K562 (cell line): ENCODE measurements around the gene ABR. TPM values are rescaled to one million over a fixed set of nuclear protein-coding genes. Genes with fewer than 3 reads are reported as not detected.

ENCODE experiments used
- ATAC-seq: fragments of 200-7000 bp; cut with Tn5 transposase; 3 replicates; pipeline ENCODE4 v1.9.1; 2020; ENCODE audit warnings: moderate library complexity
- BruUV-seq: library from RNA; stranded (reverse); fragments of 400-500 nt; replicated peaks from 2 replicates; lab custom pipeline; 2021; lab: Mats Ljungman, UMichigan
- CTCF ChIA-PET: fragments of 300-600 bp; formaldehyde crosslinking; extraction: SDS; loops from one replicate; lab custom pipeline; 2021; ENCODE audit warnings: low intra/inter-chr PET ratio; lab: Yijun Ruan, JAX
- POLR2A ChIA-PET: fragments of 300-600, 350-650 bp; sonication (Branson Sonifier 250); formaldehyde crosslinking; extraction: SDS; loops from one replicate; lab custom pipeline; 2021; ENCODE audit warnings: antibody characterized with exemption, inconsistent platforms; lab: Yijun Ruan, JAX
- DNase-seq, 4 experiments: peaks; one replicate each; pipeline versions ENCODE4 v3.0.0 to v3.0.0-alpha.2; 2011 to 2018; ENCODE audit warnings: low spot score in 3 of 4, mixed read lengths in 3 of 4; ENCODE audit errors: extremely low read depth in 1 of 4
- FAIRE-seq: peaks from 2 replicates; lab custom pipeline; 2011; peaks lifted over from hg19 to GRCh38; lab: Jason Lieb, UNC
- H2AFZ ChIP-seq: 2 replicates; pipeline ENCODE4 v1.6.0; 2011; ENCODE audit warnings: low read depth, low read length, control low read depth, inconsistent platforms
- H3K27ac ChIP-seq: fragments of 200-600 bp; 3 replicates; pipeline ENCODE4 v1.8.0; 2011; ENCODE audit warnings: low read depth, mild to moderate bottlenecking, control low read depth, inconsistent platforms, low read length, moderate library complexity, mixed read lengths; ENCODE audit errors: extremely low read depth
- H3K27me3 ChIP-seq, 2 experiments: fragments of 300-600 bp in 1 of 2; 2 replicates in 1 of 2; 3 replicates in 1 of 2; pipeline versions ENCODE4 v1.6.0 to v1.8.0; 2011; ENCODE audit warnings: inconsistent platforms in 2 of 2, low read length in 2 of 2, mild to moderate bottlenecking in 1 of 2, mixed read lengths in 1 of 2, moderate library complexity in 1 of 2; ENCODE audit not compliant: control insufficient read depth in 2 of 2, insufficient read depth in 2 of 2
- H3K36me3 ChIP-seq: fragments of 300-600 bp; 3 replicates; pipeline ENCODE4 v1.8.0; 2011; ENCODE audit warnings: mild to moderate bottlenecking, low read length, inconsistent platforms; ENCODE audit not compliant: control insufficient read depth, insufficient read depth
- H3K4me1 ChIP-seq, 2 experiments: fragments of 200-600 bp in 1 of 2; replicated peaks in 1 of 2; 2 replicates in 1 of 2; 3 replicates in 1 of 2; pipeline versions ENCODE4 v1.5.1 to v1.8.0; 2011; ENCODE audit warnings: inconsistent platforms in 2 of 2, low read length in 2 of 2, mild to moderate bottlenecking in 1 of 2, mixed read lengths in 1 of 2, moderate library complexity in 1 of 2; ENCODE audit not compliant: control insufficient read depth in 2 of 2, insufficient read depth in 2 of 2
- H3K4me2 ChIP-seq: 2 replicates; pipeline ENCODE4 v1.6.1; 2011; ENCODE audit warnings: low read length, control low read depth, inconsistent platforms, mixed read lengths; ENCODE audit not compliant: insufficient read depth
- H3K4me3 ChIP-seq: fragments of 200-600 bp; sonication (generic), shearing (Covaris generic); 2 replicates; pipeline ENCODE4 v1.5.1; 2016; ENCODE audit warnings: control low read depth, inconsistent platforms
- H3K79me2 ChIP-seq: fragments of 200-600 bp; 3 replicates; pipeline ENCODE4 v1.8.0; 2011; ENCODE audit warnings: low read length, inconsistent platforms; ENCODE audit not compliant: control insufficient read depth, insufficient read depth
- H3K9ac ChIP-seq, 2 experiments: 2 replicates each; pipeline versions ENCODE4 v1.6.0 to v1.6.1; 2011; ENCODE audit warnings: low read depth in 2 of 2, low read length in 2 of 2, control low read depth in 1 of 2, inconsistent platforms in 1 of 2, mild to moderate bottlenecking in 1 of 2, mixed read lengths in 1 of 2; ENCODE audit not compliant: insufficient read depth in 1 of 2
- H3K9me1 ChIP-seq: one replicate; pipeline ENCODE4 v1.6.0; 2011; ENCODE audit warnings: inconsistent platforms, mild to moderate bottlenecking, low read length, moderate library complexity; ENCODE audit not compliant: control insufficient read depth, insufficient read depth
- H3K9me3 ChIP-seq: replicated peaks from 2 replicates; pipeline ENCODE4 v1.5.1; 2011; ENCODE audit warnings: low read depth, low read length, inconsistent platforms; ENCODE audit not compliant: control insufficient read depth, insufficient read depth
- H4K20me1 ChIP-seq: replicated peaks from 2 replicates; pipeline ENCODE4 v1.6.1; 2011; ENCODE audit warnings: low read length, inconsistent platforms, mixed read lengths; ENCODE audit not compliant: control insufficient read depth, insufficient read depth
- HNRNPH1 ChIP-seq: fragments of 200-400 bp; formaldehyde crosslinking; optimal IDR thresholded peaks from 2 replicates; pipeline ENCODE3; 2017; ENCODE audit warnings: low read depth, mild to moderate bottlenecking, low read length, moderate library complexity
- KLF13 ChIP-seq: fragments of 450-650 bp; IDR thresholded peaks from 2 replicates; pipeline ENCODE4 v1.6.1; 2016; ENCODE audit warnings: missing genetic modification characterization, low read depth, mild to moderate bottlenecking, missing compliant biosample characterization, moderate library complexity, borderline replicate concordance
- KLF6 ChIP-seq: fragments of 250-450 bp; sonication (Bioruptor Pico); IDR thresholded peaks from 2 replicates; pipeline ENCODE4 v1.4.0; 2020; ENCODE audit warnings: mild to moderate bottlenecking, moderate library complexity, borderline replicate concordance
- MBD2 ChIP-seq: sonication (generic); IDR thresholded peaks from 2 replicates; pipeline ENCODE4 v1.6.1; 2016; ENCODE audit warnings: low read depth, borderline replicate concordance
- NCOA1 ChIP-seq: fragments of 450-650 bp; IDR thresholded peaks from 2 replicates; pipeline ENCODE4 v1.6.1; 2016; ENCODE audit warnings: low read depth
- NONO ChIP-seq, 2 experiments: fragments of 200-400 bp in 1 of 2; fragments of 450-650 bp in 1 of 2; formaldehyde crosslinking in 1 of 2; IDR thresholded peaks; 2 replicates each; pipeline ENCODE4 v1.6.1; 2017; ENCODE audit warnings: low read depth in 2 of 2, mild to moderate bottlenecking in 2 of 2, moderate library complexity in 2 of 2, low read length in 1 of 2
- NR2F6 ChIP-seq: fragments of 450-650 bp; formaldehyde crosslinking; IDR thresholded peaks from 2 replicates; pipeline ENCODE4 v1.4.0; 2020; ENCODE audit warnings: mild to moderate bottlenecking
- POLR3A ChIP-seq: IDR thresholded peaks from 2 replicates; pipeline ENCODE4 v1.6.1; 2011; ENCODE audit warnings: borderline replicate concordance, mild to moderate bottlenecking, moderate library complexity; ENCODE audit not compliant: insufficient read length, insufficient read depth; ENCODE audit errors: extremely low read depth
- ZNF445 ChIP-seq: fragments of 250-450 bp; sonication (Bioruptor Pico); IDR thresholded peaks from 2 replicates; pipeline ENCODE4 v1.4.0; 2020; ENCODE audit warnings: low read depth, mild to moderate bottlenecking, moderate library complexity
- ZNF589 ChIP-seq: fragments of 200-800 bp; sonication (Bioruptor generic); IDR thresholded peaks from 2 replicates; pipeline ENCODE4 v1.6.1; 2016; ENCODE audit warnings: low read depth, missing genetic modification characterization, missing compliant biosample characterization
- WGBS: fragments of 100-300 bp; shearing (Covaris generic); methylation state at CpG from one replicate; pipeline ENCODE4 v1.1.6; 2016; ENCODE audit warnings: low coverage, mixed read lengths; ENCODE audit not compliant: insufficient coverage; ENCODE audit errors: missing lambda C conversion rate; 5-methylcytosine and 5-hydroxymethylcytosine counted together
- in situ Hi-C: fragments of 300-500 bp; cut with MboI; formaldehyde crosslinking; loops from 4 replicates; pipeline ENCODE4 v1.15.0; 2018; ENCODE audit warnings: inconsistent platforms, mixed read lengths
- intact Hi-C: fragments of 100-400 bp; cut with micrococcal nuclease; formaldehyde crosslinking; loops from 2 replicates; pipeline ENCODE4 v1.14.2; 2022
- polyA plus RNA-seq, 8 experiments: library from polyadenylated mRNA; depleted of rRNA in 4 of 8; stranded (reverse) in 5 of 8; unstranded in 3 of 8; fragments of >200 nt; fragmentation: Nextera tagmentation in 2 of 8; fragmentation: Illumina TruSeq in 1 of 8; extraction: Ambion mirVana in 2 of 8; extraction: Trizol in 1 of 8; gene quantifications; 2 replicates each; pipeline versions ENCODE4 v1.2.1 to v1.2.3, GENCODE V29; 2011 to 2014; ENCODE audit warnings: inconsistent platforms in 1 of 8, missing spikeins in 1 of 8
- total RNA-seq, 7 experiments: library from RNA; depleted of rRNA in 6 of 7; stranded (reverse); fragments of >200 nt in 6 of 7; fragmentation: Illumina TruSeq in 2 of 7; extraction: Trizol in 2 of 7; gene quantifications; 2 replicates each; pipeline versions ENCODE4 v1.2.1 to v1.2.3, GENCODE V29; 2011 to 2021; ENCODE audit warnings: low replicate concordance in 1 of 7
- TF ChIP-seq, protein P1 (sequence below): fragments of 250-450 bp; sonication (Bioruptor Pico); IDR thresholded peaks from 2 replicates; pipeline ENCODE4 v1.4.0; 2020

Gene ABR
- total and polyA plus RNA-seq, 9 of the 15 experiments (the other 6 are each of a cell fraction or from before 2014, with no cell fraction given), result 0.07 to 1.6 (median 0.37) TPM; not detected in 1

- H3K4me2 ChIP-seq, result no peak overlapping the region
- no peak overlapping the region for H3K4me3 ChIP-seq
- CTCF ChIA-PET, result no interaction called here
- no peaks in the 10 kb centered on the region for H3K9me3 ChIP-seq
- ATAC-seq (no peak), DNase-seq (no peak), FAIRE-seq (no peak)
- in situ Hi-C loops, result no loop called here
- no peak overlapping the region for H3K9ac ChIP-seq
- H3K4me1 ChIP-seq, result peaks cover 4 to 30% of the 10 kb centered on the region in 2 experiments; a peak in 3 of 5 replicates
- H3K36me3 ChIP-seq, result peaks cover 46% of the 10 kb centered on the region
- 81% methylated on average over 19 of the region's 19 CpGs for WGBS
- BruUV-seq, result no TSS peak
- no peaks in the 10 kb centered on the region for H4K20me1 ChIP-seq
- peaks cover 3% of the 10 kb centered on the region for H3K9me1 ChIP-seq
- H3K27ac ChIP-seq, result no peak overlapping the region
- H2AFZ ChIP-seq, result no peak overlapping the region
- TF ChIP-seq NR2F6, result no peak
- no peak for TF ChIP-seq KLF13 (tag)
- no peak for TF ChIP-seq POLR3A
- TF ChIP-seq, protein P1, sequence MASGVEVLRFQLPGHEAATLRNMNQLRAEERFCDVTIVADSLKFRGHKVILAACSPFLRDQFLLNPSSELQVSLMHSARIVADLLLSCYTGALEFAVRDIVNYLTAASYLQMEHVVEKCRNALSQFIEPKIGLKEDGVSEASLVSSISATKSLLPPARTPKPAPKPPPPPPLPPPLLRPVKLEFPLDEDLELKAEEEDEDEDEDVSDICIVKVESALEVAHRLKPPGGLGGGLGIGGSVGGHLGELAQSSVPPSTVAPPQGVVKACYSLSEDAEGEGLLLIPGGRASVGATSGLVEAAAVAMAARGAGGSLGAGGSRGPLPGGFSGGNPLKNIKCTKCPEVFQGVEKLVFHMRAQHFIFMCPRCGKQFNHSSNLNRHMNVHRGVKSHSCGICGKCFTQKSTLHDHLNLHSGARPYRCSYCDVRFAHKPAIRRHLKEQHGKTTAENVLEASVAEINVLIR (CRISPR knock-in tag), result no peak
- no peak for TF ChIP-seq ZNF589 (CRISPR knock-in tag)
- TF ChIP-seq NCOA1, result no peak
- TF ChIP-seq NONO (IDR thresholded peaks at IDR 0.05; ENCODE audit: low read depth in 2 of 2, low read length in 1 of 2), result no peak
- TF ChIP-seq MBD2, result no peak
- TF ChIP-seq ZNF445, result no peak
- no peak for TF ChIP-seq HNRNPH1
- no peak for TF ChIP-seq KLF6 (CRISPR knock-in tag)
- H3K27me3 ChIP-seq, result no peaks in the 10 kb centered on the region; a peak in 1 of 5 replicates
- peaks cover 15% of the 10 kb centered on the region for H3K79me2 ChIP-seq
- POLR2A ChIA-PET, result no interaction called here
- intact Hi-C loops, result no loop called here
These were observed 176.8 kb downstream of the ABR start for GRCh38 chr17:1002771-1003555.
